Uterus (tissue), 4 donors: ENCODE results near the gene CFHR4. TPM values are rescaled to one million over a fixed set of nuclear protein-coding genes. Genes with fewer than 3 reads are reported as not detected.
"Not testable (repeated sequence)": the region's sequence is repeated elsewhere in the genome, so short reads cannot be mapped to it uniquely, and the experiment has no call there.

Source experiments
- DNase-seq, 2 donors: peaks; one replicate each; pipeline ENCODE4 v3.0.0-alpha.2; 2019 to 2020
- H3K27ac ChIP-seq, 2 donors: fragments of 200-600 bp; sonication (generic); 1 replicate in 1 of 2; 2 replicates in 1 of 2; pipeline ENCODE4 v1.5.1; 2016 to 2018
- H3K27me3 ChIP-seq, 2 donors: fragments of 200-600 bp; sonication (generic); one replicate each; pipeline ENCODE4 v1.5.1; 2018 to 2019; ENCODE audit warnings: control low read depth in 1 of 2
- H3K36me3 ChIP-seq, 2 donors: fragments of 200-600 bp; sonication (generic); one replicate each; pipeline ENCODE4 v1.5.1; 2019; ENCODE audit warnings: control low read depth in 1 of 2
- H3K4me1 ChIP-seq, 2 donors: fragments of 200-600 bp; sonication (generic); one replicate each; pipeline ENCODE4 v1.5.1; 2018 to 2019; ENCODE audit warnings: control low read depth in 1 of 2
- H3K4me3 ChIP-seq, 2 donors: fragments of 200-600 bp; sonication (generic); 1 replicate in 1 of 2; 2 replicates in 1 of 2; pipeline ENCODE4 v1.5.1; 2018 to 2019; ENCODE audit warnings: mild to moderate bottlenecking in 1 of 2
- H3K9me3 ChIP-seq, 2 donors: fragments of 200-600 bp; sonication (generic); one replicate each; pipeline ENCODE4 v1.5.1; 2019; ENCODE audit warnings: control low read depth in 1 of 2
- POLR2A ChIP-seq, 2 donors: fragments of 450-650 bp; IDR thresholded peaks; one replicate each; pipeline ENCODE4 v1.6.1; 2016; ENCODE audit warnings: antibody characterized with exemption in 2 of 2, mild to moderate bottlenecking in 1 of 2, moderate library complexity in 1 of 2
- intact Hi-C: fragments of 100-400 bp; cut with DNase I; formaldehyde crosslinking; loops from one replicate; pipeline ENCODE4 v1.15.1; 2023; ENCODE audit warnings: low total_unique reads
- total RNA-seq, 4 donors: library from RNA; depleted of rRNA in 3 of 4; stranded (reverse); fragments of >200 nt in 3 of 4; gene quantifications; one replicate each; pipeline versions ENCODE4 v1.1.0 to v1.2.4, GENCODE V29; 2014 to 2023
- TF ChIP-seq, protein P1 (sequence below), 4 experiments: fragments of 200-600 bp in 2 of 4; fragments of 450-650 bp in 2 of 4; sonication (generic) in 2 of 4; IDR thresholded peaks; one replicate each; pipeline ENCODE4 v1.5.1; 2016 to 2019; ENCODE audit warnings: antibody characterized with exemption in 4 of 4, mild to moderate bottlenecking in 2 of 4, moderate library complexity in 1 of 4
- donor health status: DM: yes; HTN: yes; CAD: no.

The CFHR4 gene
- under 1 TPM in 1 of 4 donors, not detected in 3; 0.14 TPM for total RNA-seq

DNA sequence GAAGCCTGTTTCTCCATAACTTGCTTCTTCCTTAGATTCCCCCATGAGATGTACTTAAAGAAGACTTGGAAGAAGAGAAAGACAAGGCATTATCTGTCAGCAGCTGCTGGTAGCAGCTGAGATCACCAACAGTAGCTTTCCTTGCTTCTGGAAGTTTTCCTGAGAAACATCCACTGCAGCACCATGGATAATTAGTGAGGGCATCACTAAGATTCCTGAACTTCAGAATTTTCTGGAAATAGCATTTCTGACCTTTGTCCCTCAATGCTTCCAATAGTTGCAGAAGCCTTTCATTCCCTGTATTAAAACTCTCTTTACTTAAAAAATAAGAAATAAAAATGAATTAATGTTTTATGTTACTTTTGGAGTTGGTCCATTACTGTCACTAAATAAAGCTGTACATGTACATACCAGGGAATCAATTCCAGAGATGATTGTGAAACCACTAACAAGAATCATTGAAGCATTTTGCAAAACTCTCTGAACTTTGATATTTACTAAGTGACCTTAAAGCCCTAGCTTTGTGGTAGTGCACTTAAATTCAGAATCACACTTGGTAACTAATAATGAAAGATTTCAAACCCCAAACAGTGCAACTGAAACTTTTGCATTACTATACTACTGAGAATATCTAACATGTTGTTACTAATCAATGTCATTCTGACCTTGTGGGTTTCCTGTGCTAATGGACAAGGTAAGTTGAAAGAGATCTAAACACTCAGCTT is at the start of gene CFHR4:
CFHR4 (plus strand) TSS at position 538 of the 725 bp plus-strand sequence; CDS start at position 637, 99 bp downstream.
- H3K36me3 ChIP-seq: no peaks in the 10 kb centered on the region
- DNase-seq: no peak
- intact Hi-C loops: no loop called here
- no peaks in the 10 kb centered on the region for H3K4me1 ChIP-seq
- TF ChIP-seq, protein P1, sequence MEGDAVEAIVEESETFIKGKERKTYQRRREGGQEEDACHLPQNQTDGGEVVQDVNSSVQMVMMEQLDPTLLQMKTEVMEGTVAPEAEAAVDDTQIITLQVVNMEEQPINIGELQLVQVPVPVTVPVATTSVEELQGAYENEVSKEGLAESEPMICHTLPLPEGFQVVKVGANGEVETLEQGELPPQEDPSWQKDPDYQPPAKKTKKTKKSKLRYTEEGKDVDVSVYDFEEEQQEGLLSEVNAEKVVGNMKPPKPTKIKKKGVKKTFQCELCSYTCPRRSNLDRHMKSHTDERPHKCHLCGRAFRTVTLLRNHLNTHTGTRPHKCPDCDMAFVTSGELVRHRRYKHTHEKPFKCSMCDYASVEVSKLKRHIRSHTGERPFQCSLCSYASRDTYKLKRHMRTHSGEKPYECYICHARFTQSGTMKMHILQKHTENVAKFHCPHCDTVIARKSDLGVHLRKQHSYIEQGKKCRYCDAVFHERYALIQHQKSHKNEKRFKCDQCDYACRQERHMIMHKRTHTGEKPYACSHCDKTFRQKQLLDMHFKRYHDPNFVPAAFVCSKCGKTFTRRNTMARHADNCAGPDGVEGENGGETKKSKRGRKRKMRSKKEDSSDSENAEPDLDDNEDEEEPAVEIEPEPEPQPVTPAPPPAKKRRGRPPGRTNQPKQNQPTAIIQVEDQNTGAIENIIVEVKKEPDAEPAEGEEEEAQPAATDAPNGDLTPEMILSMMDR (IDR thresholded peaks at IDR 0.05): no peak
- TF ChIP-seq POLR2A (IDR thresholded peaks at IDR 0.05): no peak
- no peak within 1 kb of the TSS for H3K27ac ChIP-seq
- H3K4me3 ChIP-seq: no peak within 1 kb of the TSS
- H3K27me3 ChIP-seq: no peaks in the 10 kb centered on the region
- no peaks in the 10 kb centered on the region for H3K9me3 ChIP-seq

DNA sequence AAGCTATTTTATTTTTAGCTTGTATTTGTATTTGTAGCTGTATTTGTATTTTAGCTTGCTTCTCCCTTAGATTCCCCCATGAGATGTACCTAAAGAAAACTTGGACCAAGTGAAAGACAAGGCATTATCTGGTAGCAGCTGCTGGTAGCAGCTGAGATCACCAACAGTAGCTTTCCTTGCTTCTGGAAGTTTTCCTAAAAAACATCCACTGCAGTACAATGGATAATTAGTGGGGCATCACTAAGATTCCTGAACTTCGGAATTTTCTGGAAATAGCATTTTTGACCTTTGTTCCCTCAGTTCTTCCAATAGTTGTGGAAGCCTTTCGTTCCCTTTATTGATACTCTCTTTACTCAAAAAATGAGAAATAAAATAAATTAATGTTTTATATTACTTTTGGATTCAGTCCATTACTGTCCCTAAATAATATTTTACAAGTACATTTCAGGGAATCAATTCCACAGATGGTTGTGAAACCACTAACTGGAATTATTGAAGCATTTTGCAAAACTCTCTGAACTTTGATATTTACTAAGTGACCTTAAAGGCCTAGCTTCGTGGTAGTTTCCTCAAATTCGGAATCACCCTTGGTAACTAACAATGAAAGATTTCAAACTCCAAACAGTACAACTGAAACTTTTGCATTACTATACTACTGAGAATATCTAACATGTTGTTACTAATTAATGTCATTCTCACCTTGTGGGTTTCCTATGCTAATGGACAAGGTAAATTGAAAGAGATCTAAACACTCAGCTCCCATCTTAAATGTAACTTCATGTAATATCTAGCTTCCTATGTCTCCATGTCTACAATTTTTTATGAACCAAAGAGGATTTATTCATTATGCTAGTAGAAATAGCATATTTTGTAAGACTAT is 38.0 kb upstream of the CFHR4 start:
- H3K27ac ChIP-seq, intact Hi-C loops, H3K4me1 ChIP-seq, H3K9me3 ChIP-seq, H3K36me3 ChIP-seq, DNase-seq, H3K4me3 ChIP-seq, H3K27me3 ChIP-seq: not testable (repeated sequence)

DNA sequence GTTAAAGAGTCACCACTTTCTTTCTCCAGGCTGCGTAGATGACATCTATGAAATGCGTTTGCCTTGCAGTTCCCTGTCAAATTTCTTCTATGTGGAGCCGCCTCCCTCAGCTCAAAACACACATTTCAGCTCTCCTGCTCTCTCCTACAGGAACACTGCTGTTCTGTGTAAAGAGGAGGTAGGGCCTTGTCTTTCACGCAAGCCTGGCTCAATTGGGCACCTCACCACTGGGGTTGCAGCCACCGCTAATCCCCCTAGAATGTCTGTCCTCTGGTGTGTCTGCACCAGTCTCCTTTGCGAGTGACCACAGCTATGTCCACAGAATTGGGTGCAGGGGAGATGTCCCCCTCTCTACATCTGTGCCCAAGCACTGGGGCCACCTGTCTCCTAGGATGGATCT is 31.8 kb upstream of the CFHR4 start:
- no peak for TF ChIP-seq POLR2A (IDR thresholded peaks at IDR 0.05)
- TF ChIP-seq, protein P1 (IDR thresholded peaks at IDR 0.05): no peak
- intact Hi-C loops: no loop called here
- Histone ChIP-seq H3K4me1 (no peaks in the 10 kb centered on the region), H3K4me3 (no peak overlapping the region), H3K9me3 (no peaks in the 10 kb centered on the region), H3K27ac (no peak overlapping the region), H3K27me3 (no peaks in the 10 kb centered on the region), H3K36me3 (no peaks in the 10 kb centered on the region)
- no peak for DNase-seq

DNA sequence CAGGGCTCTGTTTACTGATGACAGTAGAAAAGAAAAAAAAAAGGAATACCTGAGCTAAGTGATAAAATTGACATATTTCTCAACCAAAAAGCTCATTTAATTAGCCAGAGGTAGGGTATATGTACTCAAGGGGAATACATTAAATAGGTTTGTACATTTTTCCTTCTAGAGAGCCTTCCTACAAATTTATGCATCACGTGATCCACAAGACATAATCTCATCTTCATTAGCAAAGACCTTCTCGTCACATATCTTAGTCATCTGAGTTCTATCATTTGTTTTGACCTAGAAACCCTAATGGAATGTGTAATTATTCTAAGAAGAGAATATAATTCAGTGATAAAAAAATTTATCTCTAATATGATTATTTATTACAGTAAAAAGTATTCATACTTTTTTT is 30.7 kb upstream of the CFHR4 start:
- intact Hi-C loops: no loop called here

DNA sequence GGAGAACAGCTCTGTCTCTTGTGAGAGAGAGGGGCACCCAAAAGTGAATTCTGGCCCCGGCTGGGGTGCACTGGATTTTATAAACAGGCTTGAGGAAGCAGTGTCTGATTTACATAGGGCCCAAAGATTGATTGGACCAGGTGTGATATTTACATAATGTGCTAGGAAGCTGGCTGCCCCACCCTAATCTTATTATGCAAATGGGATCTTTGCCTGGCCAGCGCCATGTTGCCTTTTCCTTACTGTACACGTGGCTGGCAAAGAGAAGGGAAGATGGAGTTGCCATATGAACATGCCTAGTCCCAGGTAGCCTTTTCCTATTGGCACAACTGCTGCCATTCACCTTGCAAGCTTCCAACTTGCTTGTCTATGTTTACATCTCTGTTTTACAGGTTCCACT is 29.0 kb upstream of the CFHR4 start:
- intact Hi-C loops: no loop called here

More for the DNA sequence above, 30.7 kb upstream of the CFHR4 start:
- no peak for DNase-seq
- H3K4me1 ChIP-seq: no peaks in the 10 kb centered on the region
- no peaks in the 10 kb centered on the region for H3K27me3 ChIP-seq
- TF ChIP-seq, protein P1 (IDR thresholded peaks at IDR 0.05): no peak
- no peak for TF ChIP-seq POLR2A (IDR thresholded peaks at IDR 0.05)
- H3K9me3 ChIP-seq: no peaks in the 10 kb centered on the region
- H3K4me3 ChIP-seq: no peak overlapping the region
- H3K36me3 ChIP-seq: no peaks in the 10 kb centered on the region
- H3K27ac ChIP-seq: no peak overlapping the region

More for the DNA sequence above, 29.0 kb upstream of the CFHR4 start:
- Histone ChIP-seq H3K27me3 (no peaks in the 10 kb centered on the region), H3K4me1 (no peaks in the 10 kb centered on the region), H3K9me3 (no peaks in the 10 kb centered on the region), H3K27ac (no peak overlapping the region), H3K4me3 (no peak overlapping the region), H3K36me3 (no peaks in the 10 kb centered on the region)
- no peak for DNase-seq
- TF ChIP-seq POLR2A (IDR thresholded peaks at IDR 0.05): no peak
- TF ChIP-seq, protein P1 (IDR thresholded peaks at IDR 0.05): no peak
